PC-9 (cell line): ENCODE data around the gene ITPR3. TPM values are rescaled to one million over a fixed set of nuclear protein-coding genes. Genes with fewer than 3 reads are reported as not detected.
A peak's percentile ranks its signal among the peaks of the same experiment; 100 is the strongest.

Experiments used
- BruUV-seq: library from RNA; stranded (reverse); fragments of 400-500 nt; replicated peaks from 2 replicates; lab custom pipeline; 2021; lab: Mats Ljungman, UMichigan
- CTCF ChIA-PET: fragments of 300-600 bp; sonication (Branson Sonifier 250); formaldehyde crosslinking; loops from one replicate; lab custom pipeline; 2022; ENCODE audit warnings: antibody characterized with exemption; lab: Charles Lee
- POLR2A ChIA-PET: fragments of 300-600 bp; sonication (Branson Sonifier 250); formaldehyde crosslinking; loops from one replicate; lab custom pipeline; 2022; ENCODE audit warnings: antibody characterized with exemption; ENCODE audit not compliant: unreplicated experiment; lab: Charles Lee
- DNase-seq, 2 experiments: peaks; one replicate each; pipeline versions ENCODE4 v3.0.0 to v3.0.0-alpha.2; 2015 to 2022; ENCODE audit warnings: mixed read lengths in 1 of 2
- H2AFZ ChIP-seq: fragments of 200-600 bp; sonication (generic); 2 replicates; pipeline ENCODE4 v1.8.1; 2017; ENCODE audit warnings: antibody characterized with exemption
- H3F3A ChIP-seq: fragments of 200-600 bp; sonication (generic); 2 replicates; pipeline ENCODE4 v1.8.1; 2017; ENCODE audit warnings: antibody characterized with exemption, mild to moderate bottlenecking, low read depth; ENCODE audit not compliant: insufficient read depth
- H3K27ac ChIP-seq: fragments of 200-600 bp; sonication (generic); 2 replicates; pipeline ENCODE4 v1.6.1; 2016; ENCODE audit warnings: mixed run types
- H3K27me3 ChIP-seq: fragments of 200-600 bp; sonication (generic); 2 replicates; pipeline ENCODE4 v1.6.1; 2016; ENCODE audit warnings: low read depth, mixed run types; ENCODE audit not compliant: insufficient read depth
- H3K36me3 ChIP-seq: fragments of 200-600 bp; sonication (generic); 2 replicates; pipeline ENCODE4 v1.6.1; 2016; ENCODE audit warnings: low read depth, mixed run types
- H3K4me1 ChIP-seq: fragments of 200-600 bp; sonication (generic); replicated peaks from 2 replicates; pipeline ENCODE4 v1.6.1; 2016; ENCODE audit warnings: mixed run types; ENCODE audit not compliant: insufficient read depth
- H3K4me2 ChIP-seq: fragments of 200-600 bp; sonication (generic); 2 replicates; pipeline ENCODE4 v1.6.1; 2017; ENCODE audit warnings: mixed run types
- H3K4me3 ChIP-seq: fragments of 200-600 bp; sonication (generic); 2 replicates; pipeline ENCODE4 v1.6.1; 2016; ENCODE audit warnings: mixed run types
- H3K79me2 ChIP-seq: fragments of 200-600 bp; sonication (generic); 2 replicates; pipeline ENCODE4 v1.6.1; 2017; ENCODE audit warnings: low read depth, mixed run types
- H3K9me2 ChIP-seq: fragments of 200-600 bp; sonication (generic); 2 replicates; pipeline ENCODE4 v1.8.1; 2017; ENCODE audit warnings: mild to moderate bottlenecking; ENCODE audit not compliant: insufficient read depth
- H3K9me3 ChIP-seq: fragments of 200-600 bp; sonication (generic); 2 replicates; pipeline ENCODE4 v1.8.1; 2016; ENCODE audit warnings: low read depth; ENCODE audit not compliant: insufficient read depth
- H4K20me1 ChIP-seq: fragments of 200-600 bp; sonication (generic); 2 replicates; pipeline ENCODE4 v1.8.1; 2017; ENCODE audit not compliant: insufficient read depth
- EZH2 ChIP-seq: fragments of 200-600 bp; sonication (generic); IDR thresholded peaks from 2 replicates; pipeline ENCODE4 v1.8.0; 2017; ENCODE audit warnings: antibody characterized with exemption, low read depth
- intact Hi-C: fragments of 100-400 bp; cut with micrococcal nuclease; formaldehyde crosslinking; loops from one replicate; pipeline ENCODE4 v1.10.0; 2022; ENCODE audit not compliant: unreplicated experiment
- total RNA-seq: library from RNA; stranded (reverse); gene quantifications from 2 replicates; pipeline ENCODE4 v1.2.3, GENCODE V29; 2021
- TF ChIP-seq, protein P1 (sequence below): fragments of 200-600 bp; sonication (generic); conservative IDR thresholded peaks from 2 replicates; pipeline ENCODE4 v1.6.1; 2017; ENCODE audit warnings: mixed run types, antibody characterized with exemption, mild to moderate bottlenecking, moderate library complexity

The ITPR3 gene
- total RNA-seq, 1 experiment from 2014 or later, result 86.9 TPM

DNA sequence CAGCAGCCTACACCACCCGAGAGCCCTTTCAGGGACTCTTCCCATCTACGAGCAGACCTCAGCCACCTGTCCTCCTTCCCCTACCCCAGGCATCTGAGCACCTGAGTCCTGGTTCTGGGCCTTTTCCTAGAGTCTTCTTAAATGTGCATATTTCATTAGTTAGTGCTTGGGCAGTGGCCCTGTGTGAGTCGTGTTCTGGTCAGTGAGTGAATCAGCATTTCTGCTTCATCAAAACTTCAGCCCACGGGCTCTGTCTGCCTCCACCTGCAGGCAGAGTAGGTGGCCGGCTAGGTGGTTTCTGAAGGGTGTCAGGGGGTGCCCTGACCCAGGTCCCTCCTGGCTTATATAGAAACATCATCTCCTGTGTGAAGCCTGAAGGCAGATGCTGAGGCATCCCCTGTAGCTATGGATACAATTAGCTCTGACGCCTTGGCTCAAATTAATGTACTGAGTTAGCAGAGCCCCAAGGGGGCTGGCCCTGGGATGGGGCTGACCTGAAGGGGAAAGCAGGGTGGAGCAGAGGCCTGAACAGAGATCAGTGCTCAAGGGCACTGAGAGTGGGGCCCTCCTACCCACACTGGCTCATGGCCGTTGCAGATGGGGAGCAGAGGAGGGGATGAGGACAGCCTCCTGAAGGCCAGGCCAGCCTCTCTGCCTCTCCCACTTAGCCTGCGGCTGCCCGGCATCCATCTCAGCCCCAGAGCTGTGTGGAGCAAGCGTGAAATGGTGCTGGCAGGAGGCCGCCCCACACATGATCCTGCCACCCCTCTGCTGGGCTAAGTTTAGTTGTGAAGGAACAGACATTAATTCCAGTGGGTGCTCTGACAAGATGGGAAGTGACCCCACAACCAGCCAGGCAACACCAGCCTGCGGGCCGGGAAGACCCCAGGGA lies 111.9 kb downstream of the ITPR3 start:
- Histone ChIP-seq H3F3A (peaks cover 24% of the 10 kb centered on the region), H4K20me1 (no peaks in the 10 kb centered on the region), H2AFZ (no peak overlapping the region), H3K4me3 (no peak overlapping the region), H3K4me1 (peaks cover 40% of the 10 kb centered on the region), H3K27ac (peak overlapping the region; percentile 82), H3K79me2 (no peaks in the 10 kb centered on the region), H3K27me3 (no peaks in the 10 kb centered on the region), H3K4me2 (peak overlapping the region; percentile 78), H3K9me2 (no peaks in the 10 kb centered on the region), H3K9me3 (no peaks in the 10 kb centered on the region), H3K36me3 (no peaks in the 10 kb centered on the region)
- intact Hi-C loops, result no loop called here
- no peak for TF ChIP-seq EZH2
- TF ChIP-seq, protein P1, sequence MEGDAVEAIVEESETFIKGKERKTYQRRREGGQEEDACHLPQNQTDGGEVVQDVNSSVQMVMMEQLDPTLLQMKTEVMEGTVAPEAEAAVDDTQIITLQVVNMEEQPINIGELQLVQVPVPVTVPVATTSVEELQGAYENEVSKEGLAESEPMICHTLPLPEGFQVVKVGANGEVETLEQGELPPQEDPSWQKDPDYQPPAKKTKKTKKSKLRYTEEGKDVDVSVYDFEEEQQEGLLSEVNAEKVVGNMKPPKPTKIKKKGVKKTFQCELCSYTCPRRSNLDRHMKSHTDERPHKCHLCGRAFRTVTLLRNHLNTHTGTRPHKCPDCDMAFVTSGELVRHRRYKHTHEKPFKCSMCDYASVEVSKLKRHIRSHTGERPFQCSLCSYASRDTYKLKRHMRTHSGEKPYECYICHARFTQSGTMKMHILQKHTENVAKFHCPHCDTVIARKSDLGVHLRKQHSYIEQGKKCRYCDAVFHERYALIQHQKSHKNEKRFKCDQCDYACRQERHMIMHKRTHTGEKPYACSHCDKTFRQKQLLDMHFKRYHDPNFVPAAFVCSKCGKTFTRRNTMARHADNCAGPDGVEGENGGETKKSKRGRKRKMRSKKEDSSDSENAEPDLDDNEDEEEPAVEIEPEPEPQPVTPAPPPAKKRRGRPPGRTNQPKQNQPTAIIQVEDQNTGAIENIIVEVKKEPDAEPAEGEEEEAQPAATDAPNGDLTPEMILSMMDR, result no peak
- POLR2A ChIA-PET, result no interaction called here
- BruUV-seq, result no TSS peak
- CTCF ChIA-PET, result interaction anchor here (0.6 to 1.5 kb wide), 3 partner anchors 18 to 431 kb away, joined by 3 to 10 read pairs (median 7); no protein-coding TSS in a partner anchor
- peak in 1 of 2 experiments; percentile 41 for DNase-seq

DNA sequence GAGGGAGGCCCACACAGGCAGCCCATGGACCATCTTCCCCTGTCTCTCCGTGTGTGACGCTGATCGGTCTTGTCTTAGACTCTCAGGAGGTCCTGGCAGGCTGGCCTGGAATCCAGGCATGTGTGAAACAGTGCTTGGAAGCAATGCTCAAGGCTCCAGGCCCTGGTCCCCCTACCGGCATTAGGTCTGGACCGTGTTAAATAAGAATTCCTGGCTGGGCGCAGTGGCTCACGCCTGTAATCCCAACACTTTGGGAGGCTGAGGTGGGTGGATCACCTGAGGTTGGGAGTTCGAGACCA lies 112.5 kb downstream of the ITPR3 start:
- Histone ChIP-seq H3F3A (peaks cover 24% of the 10 kb centered on the region), H3K4me1 (peaks cover 40% of the 10 kb centered on the region), H2AFZ (no peak overlapping the region), H3K27me3 (no peaks in the 10 kb centered on the region), H3K4me3 (no peak overlapping the region), H4K20me1 (no peaks in the 10 kb centered on the region), H3K36me3 (no peaks in the 10 kb centered on the region), H3K27ac (no peak overlapping the region), H3K9me2 (no peaks in the 10 kb centered on the region), H3K9me3 (no peaks in the 10 kb centered on the region), H3K4me2 (no peak overlapping the region), H3K79me2 (no peaks in the 10 kb centered on the region)
- DNase-seq, result no peak
- intact Hi-C loops, result no loop called here
- ChIA-PET CTCF (interaction anchor here (0.6 kb wide), 1 partner anchor 17 kb away, joined by 10 read pairs; no protein-coding TSS in a partner anchor), POLR2A (no interaction called here)
- TF ChIP-seq EZH2, result no peak
- no TSS peak for BruUV-seq

DNA sequence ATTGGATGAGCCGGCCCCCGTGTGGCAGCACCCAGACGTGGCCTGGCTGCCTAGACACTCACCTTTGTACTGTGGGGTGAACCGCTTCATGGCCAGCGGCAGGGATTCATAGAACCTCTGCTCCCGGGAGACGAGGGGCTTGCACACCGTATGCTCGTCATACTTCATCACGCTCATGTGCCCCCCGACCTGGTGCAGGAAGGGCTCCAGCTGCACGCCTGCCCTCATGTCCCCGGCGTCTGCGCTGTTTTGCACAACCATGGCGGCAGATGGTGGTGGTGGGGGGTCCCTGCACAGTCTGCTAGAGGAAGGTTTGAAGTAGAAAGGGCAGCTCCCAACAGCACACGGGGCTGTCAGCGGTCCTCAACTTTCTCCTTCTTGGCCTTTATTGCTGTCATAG lies 114.1 kb downstream of the ITPR3 start:
- peaks cover 28% of the 10 kb centered on the region for H3F3A ChIP-seq
- H3K4me3 ChIP-seq, result no peak overlapping the region
- no peaks in the 10 kb centered on the region for H3K9me3 ChIP-seq
- no peaks in the 10 kb centered on the region for H3K27me3 ChIP-seq
- no peak overlapping the region for H2AFZ ChIP-seq
- H3K27ac ChIP-seq, result no peak overlapping the region
- BruUV-seq, result no TSS peak
- no peak for DNase-seq
- no peaks in the 10 kb centered on the region for H3K36me3 ChIP-seq
- H3K9me2 ChIP-seq, result no peaks in the 10 kb centered on the region
- H3K4me1 ChIP-seq, result peaks cover 50% of the 10 kb centered on the region
- intact Hi-C loops, result no loop called here
- no peak overlapping the region for H3K4me2 ChIP-seq
- CTCF ChIA-PET, result no interaction called here
- TF ChIP-seq, protein P1, result no peak
- no peak for TF ChIP-seq EZH2
- H3K79me2 ChIP-seq, result no peaks in the 10 kb centered on the region
- POLR2A ChIA-PET, result no interaction called here
- H4K20me1 ChIP-seq, result no peaks in the 10 kb centered on the region
